AML-193 (cell line): ENCODE measurements around the gene CYGB.

Source experiments
- DNase-seq, 2 experiments: peaks; one replicate each; lab custom pipeline; 2025; lab: John Stamatoyannopoulos, UW

CYGB gene

GRCh38 chr17:76479515-76480060 is 57.9 kb downstream of the CYGB start:
- DNase-seq = no peak

- DNase-seq = no peak
These were observed 58.6 kb downstream of the CYGB start for GRCh38 chr17:76478730-76479514.

- DNase-seq = no peak
These were observed 59.4 kb downstream of the CYGB start for GRCh38 chr17:76478097-76478496.

GRCh38 chr17:76477576-76477975 is 59.9 kb downstream of the CYGB start:
- no peak for DNase-seq
